ENCODE results near the gene CXCR4. TPM values are rescaled to one million over a fixed set of nuclear protein-coding genes. Genes with fewer than 3 reads are reported as not detected.

The CXCR4 gene
- total and polyA plus RNA-seq, 2 experiments from 2014 or later: 1.1 to 2.4 TPM

GRCh38 chr2:136112317-136113208, 5.4 kb downstream of the CXCR4 start:
- H3K27me3 ChIP-seq: peaks cover 18% of the 10 kb centered on the region
- no peak overlapping the region for H3K27ac ChIP-seq
- no peak for DNase-seq (ENCODE audit: low read depth in 1 of 2, low spot score in 1 of 2)
- no peaks in the 10 kb centered on the region for H3K4me1 ChIP-seq (ENCODE audit: low read depth)
- H3K9me3 ChIP-seq (ENCODE audit: low read depth): no peaks in the 10 kb centered on the region
- TF ChIP-seq CTCF (IDR thresholded peaks at IDR 0.05; ENCODE audit: low read depth, low read length): no peak
- no peaks in the 10 kb centered on the region for H3K36me3 ChIP-seq
- no peak overlapping the region for H3K4me3 ChIP-seq

GRCh38 chr2:136111711-136112110, 6.2 kb downstream of the CXCR4 start:
- Histone ChIP-seq H3K27me3 (peaks cover 15% of the 10 kb centered on the region), H3K36me3 (no peaks in the 10 kb centered on the region), H3K4me1 (ENCODE audit: low read depth) (no peaks in the 10 kb centered on the region), H3K27ac (no peak overlapping the region), H3K9me3 (ENCODE audit: low read depth) (no peaks in the 10 kb centered on the region), H3K4me3 (no peak overlapping the region)
- DNase-seq (ENCODE audit: low read depth in 1 of 2, low spot score in 1 of 2): no peak
- no peak for TF ChIP-seq CTCF (IDR thresholded peaks at IDR 0.05; ENCODE audit: low read depth, low read length)

- H3K27ac ChIP-seq: no peak overlapping the region
- TF ChIP-seq CTCF (IDR thresholded peaks at IDR 0.05; ENCODE audit: low read depth, low read length): no peak
- no peaks in the 10 kb centered on the region for H3K4me1 ChIP-seq (ENCODE audit: low read depth)
- peaks cover 3% of the 10 kb centered on the region for H3K27me3 ChIP-seq
- no peak for DNase-seq (ENCODE audit: low read depth in 1 of 2, low spot score in 1 of 2)
- no peaks in the 10 kb centered on the region for H3K36me3 ChIP-seq
- no peak overlapping the region for H3K4me3 ChIP-seq
- H3K9me3 ChIP-seq (ENCODE audit: low read depth): no peaks in the 10 kb centered on the region
These were observed 7.4 kb downstream of the CXCR4 start for GRCh38 chr2:136110526-136110925.

- H3K27ac ChIP-seq: no peak overlapping the region
These were observed 9.5 kb downstream of the CXCR4 start for GRCh38 chr2:136108463-136108862.

More at GRCh38 chr2:136108463-136108862, 9.5 kb downstream of the CXCR4 start:
- TF ChIP-seq CTCF (IDR thresholded peaks at IDR 0.05; ENCODE audit: low read depth, low read length): no peak
- Histone ChIP-seq H3K4me3 (no peak overlapping the region), H3K9me3 (ENCODE audit: low read depth) (no peaks in the 10 kb centered on the region), H3K4me1 (ENCODE audit: low read depth) (no peaks in the 10 kb centered on the region), H3K36me3 (no peaks in the 10 kb centered on the region), H3K27me3 (no peaks in the 10 kb centered on the region)
- peak in 1 of 2 donors; percentile 4 for DNase-seq (ENCODE audit: low read depth in 1 of 2, low spot score in 1 of 2)
